ENCODE data around the gene MYBPH. TPM values are rescaled to one million over a fixed set of nuclear protein-coding genes. Genes with fewer than 3 reads are reported as not detected.

MYBPH gene
- total RNA-seq, 1 experiment from 2014 or later, result 25.9 TPM

- Histone ChIP-seq H3K4me1 (peaks cover 55% of the 10 kb centered on the region), H3K4me3 (ENCODE audit: low read depth, low read length) (no peak overlapping the region), H3K36me3 (ENCODE audit: control insufficient read depth, insufficient read depth, low read length) (no peaks in the 10 kb centered on the region), H3K27me3 (replicated peaks; ENCODE audit: control insufficient read depth, insufficient read depth, low read length) (no peaks in the 10 kb centered on the region), H3K9me3 (no peaks in the 10 kb centered on the region)
- no peak for DNase-seq
- intact Hi-C loops (cut with micrococcal nuclease; ENCODE audit: unreplicated experiment), result no loop called here
- Mint-ChIP-seq H3K4me1 (ENCODE audit: low read depth, unreplicated experiment) (peaks cover 44% of the 10 kb centered on the region), H3K36me3 (ENCODE audit: insufficient read depth, unreplicated experiment) (no peaks in the 10 kb centered on the region), H3K4me3 (ENCODE audit: unreplicated experiment) (no peak overlapping the region), H3K9me3 (ENCODE audit: unreplicated experiment) (no peaks in the 10 kb centered on the region), H3K27me3 (ENCODE audit: insufficient read depth, unreplicated experiment) (no peaks in the 10 kb centered on the region), H3K27ac (ENCODE audit: unreplicated experiment) (peak overlapping the region; percentile 72)
- ChIA-PET POLR2A (interaction anchor here (0.8 kb wide), 1 partner anchor 26 kb away, joined by 3 read pairs; no protein-coding TSS in a partner anchor), CTCF (interaction anchor here (0.6 to 4.5 kb wide), 7 partner anchors 35 to 603 kb away, joined by 3 to 131 read pairs (median 14); partner anchors contain the start of gene ADORA1)
- no TSS peak for BruUV-seq (replicated peaks)
- TF ChIP-seq CTCF (IDR thresholded peaks at IDR 0.05; ENCODE audit: insufficient read depth in 1 of 2, low read depth in 1 of 2, low read length in 1 of 2, severe bottlenecking in 1 of 2, unreplicated experiment in 1 of 2), result no peak
These were observed 39.2 kb upstream of the MYBPH start for GRCh38 chr1:203214871-203215270.

- H3K9me3 Mint-ChIP-seq (ENCODE audit: unreplicated experiment), result no peaks in the 10 kb centered on the region
- H3K4me1 Mint-ChIP-seq (ENCODE audit: low read depth, unreplicated experiment), result peaks cover 44% of the 10 kb centered on the region
- no peak for DNase-seq
- H3K36me3 ChIP-seq (ENCODE audit: control insufficient read depth, insufficient read depth, low read length), result no peaks in the 10 kb centered on the region
- CTCF ChIA-PET, result no interaction called here
- peaks cover 60% of the 10 kb centered on the region for H3K4me1 ChIP-seq
- no TSS peak for BruUV-seq (replicated peaks)
- H3K4me3 ChIP-seq (ENCODE audit: low read depth, low read length), result no peak overlapping the region
- H3K36me3 Mint-ChIP-seq (ENCODE audit: insufficient read depth, unreplicated experiment), result no peaks in the 10 kb centered on the region
- intact Hi-C loops (cut with micrococcal nuclease; ENCODE audit: unreplicated experiment), result no loop called here
- no peaks in the 10 kb centered on the region for H3K27me3 Mint-ChIP-seq (ENCODE audit: insufficient read depth, unreplicated experiment)
- no peaks in the 10 kb centered on the region for H3K27me3 ChIP-seq (replicated peaks; ENCODE audit: control insufficient read depth, insufficient read depth, low read length)
- H3K9me3 ChIP-seq, result no peaks in the 10 kb centered on the region
- H3K4me3 Mint-ChIP-seq (ENCODE audit: unreplicated experiment), result no peak overlapping the region
- H3K27ac Mint-ChIP-seq (ENCODE audit: unreplicated experiment), result peak overlapping the region; percentile 72
- POLR2A ChIA-PET, result no interaction called here
- no peak for TF ChIP-seq CTCF (IDR thresholded peaks at IDR 0.05; ENCODE audit: insufficient read depth in 1 of 2, low read depth in 1 of 2, low read length in 1 of 2, severe bottlenecking in 1 of 2, unreplicated experiment in 1 of 2)
These were observed 37.5 kb upstream of the MYBPH start for GRCh38 chr1:203213126-203213525.

GRCh38 chr1:203211812-203212211 lies 36.2 kb upstream of the MYBPH start:
- H3K27ac Mint-ChIP-seq (ENCODE audit: unreplicated experiment), result peak overlapping the region; percentile 69
- POLR2A ChIA-PET, result interaction anchor here (1.1 kb wide), 1 partner anchor 25 kb away, joined by 5 read pairs; the partner anchor contains the start of gene CHI3L1
- no peaks in the 10 kb centered on the region for H3K9me3 Mint-ChIP-seq (ENCODE audit: unreplicated experiment)
- peaks cover 49% of the 10 kb centered on the region for H3K4me1 Mint-ChIP-seq (ENCODE audit: low read depth, unreplicated experiment)
- no TSS peak for BruUV-seq (replicated peaks)
- Histone ChIP-seq H3K9me3 (no peaks in the 10 kb centered on the region), H3K36me3 (ENCODE audit: control insufficient read depth, insufficient read depth, low read length) (no peaks in the 10 kb centered on the region), H3K4me1 (peaks cover 64% of the 10 kb centered on the region), H3K27me3 (replicated peaks; ENCODE audit: control insufficient read depth, insufficient read depth, low read length) (no peaks in the 10 kb centered on the region), H3K4me3 (ENCODE audit: low read depth, low read length) (no peak overlapping the region)
- intact Hi-C loops (cut with micrococcal nuclease; ENCODE audit: unreplicated experiment), result loop anchor here (1.0 kb wide), 2 partner anchors 24 to 34 kb away; no protein-coding TSS in a partner anchor
- no peak overlapping the region for H3K4me3 Mint-ChIP-seq (ENCODE audit: unreplicated experiment)
- no peaks in the 10 kb centered on the region for H3K36me3 Mint-ChIP-seq (ENCODE audit: insufficient read depth, unreplicated experiment)
- TF ChIP-seq CTCF (IDR thresholded peaks at IDR 0.05; ENCODE audit: insufficient read depth in 1 of 2, low read depth in 1 of 2, low read length in 1 of 2, severe bottlenecking in 1 of 2, unreplicated experiment in 1 of 2), result no peak
- H3K27me3 Mint-ChIP-seq (ENCODE audit: insufficient read depth, unreplicated experiment), result no peaks in the 10 kb centered on the region
- CTCF ChIA-PET, result interaction anchor here (0.6 to 1.9 kb wide), 6 partner anchors 39 to 172 kb away, joined by 3 to 9 read pairs (median 5); partner anchors contain the start of gene ADORA1
- no peak for DNase-seq

Data from Caco-2 (cell line).